HG03469 (cell line): ENCODE measurements around the gene PCBP3.
"Not testable (repeated sequence)": the region's sequence is repeated elsewhere in the genome, so short reads cannot be mapped to it uniquely, and the experiment has no call there.

ENCODE experiments used
- ATAC-seq: cut with Tn5 transposase; IDR thresholded peaks from one replicate; pipeline ENCODE4 v1.9.1; 2021; ENCODE audit warnings: mild to moderate bottlenecking, moderate library complexity, moderate number of reproducible peaks; ENCODE audit not compliant: unreplicated experiment

The PCBP3 gene

GRCh38 chr21:45951676-45952075 lies 308.2 kb downstream of the PCBP3 start:
- ATAC-seq: no peak

GRCh38 chr21:45952527-45952926 lies 309.0 kb downstream of the PCBP3 start:
- not testable (repeated sequence) for ATAC-seq

- no peak for ATAC-seq
Measured at GRCh38 chr21:45952974-45953373, 309.4 kb downstream of the PCBP3 start.

GRCh38 chr21:45954261-45954660 lies 310.7 kb downstream of the PCBP3 start:
- ATAC-seq: no peak

- no peak for ATAC-seq
Measured at GRCh38 chr21:45954921-45955320, 311.4 kb downstream of the PCBP3 start.

- no peak for ATAC-seq
Measured at GRCh38 chr21:45957551-45957950, 314.0 kb downstream of the PCBP3 start.

GRCh38 chr21:45957981-45958600 lies 314.6 kb downstream of the PCBP3 start:
- no peak for ATAC-seq

- ATAC-seq: no peak
Measured at GRCh38 chr21:45959182-45959581, 315.7 kb downstream of the PCBP3 start.

GRCh38 chr21:45959779-45960390 lies 316.4 kb downstream of the PCBP3 start:
- ATAC-seq: no peak

GRCh38 chr21:45961408-45961807 lies 317.9 kb downstream of the PCBP3 start:
- ATAC-seq: not testable (repeated sequence)

GRCh38 chr21:45962531-45963231 lies 319.2 kb downstream of the PCBP3 start:
- no peak for ATAC-seq

GRCh38 chr21:45963232-45963570 lies 319.7 kb downstream of the PCBP3 start:
- no peak for ATAC-seq

GRCh38 chr21:45964649-45965048 lies 321.1 kb downstream of the PCBP3 start:
- ATAC-seq: no peak

GRCh38 chr21:45965084-45965809 lies 321.7 kb downstream of the PCBP3 start:
- ATAC-seq: no peak

- no peak for ATAC-seq
Measured at GRCh38 chr21:45966791-45967394, 323.4 kb downstream of the PCBP3 start.

- ATAC-seq: no peak
Measured at GRCh38 chr21:45969921-45970673, 326.6 kb downstream of the PCBP3 start.

GRCh38 chr21:45970674-45971615 lies 327.4 kb downstream of the PCBP3 start:
- no peak for ATAC-seq

- no peak for ATAC-seq
Measured at GRCh38 chr21:45971616-45972352, 328.3 kb downstream of the PCBP3 start.

- ATAC-seq: no peak
Measured at GRCh38 chr21:45972353-45972715, 328.8 kb downstream of the PCBP3 start.
